Thymus (tissue), 11 donors: Measurements from ENCODE around the gene ITLN1. TPM values are rescaled to one million over a fixed set of nuclear protein-coding genes. Genes with fewer than 3 reads are reported as not detected.
"Not testable (repeated sequence)": the region's sequence is repeated elsewhere in the genome, so short reads cannot be mapped to it uniquely, and the experiment has no call there.

ENCODE experiments used
- DNase-seq, 9 donors: peaks; one replicate each; pipeline ENCODE4 v3.0.0-alpha.2; 2013; ENCODE audit warnings: low spot score in 9 of 9, low read depth in 6 of 9, missing footprints in 1 of 9
- H3K27ac ChIP-seq, 2 donors: one replicate each; pipeline ENCODE4 v1.5.1; 2013; ENCODE audit warnings: control low read depth in 1 of 2, low read depth in 1 of 2, low read length in 1 of 2, mild to moderate bottlenecking in 1 of 2, moderate library complexity in 1 of 2
- H3K27me3 ChIP-seq, 2 donors: one replicate each; pipeline ENCODE4 v1.5.1; 2013; ENCODE audit warnings: low read length in 1 of 2; ENCODE audit not compliant: control insufficient read depth in 2 of 2, insufficient read depth in 1 of 2
- H3K36me3 ChIP-seq, 2 donors: one replicate each; pipeline ENCODE4 v1.5.1; 2013; ENCODE audit warnings: low read length in 1 of 2, mild to moderate bottlenecking in 1 of 2, moderate library complexity in 1 of 2; ENCODE audit not compliant: control insufficient read depth in 2 of 2, insufficient read depth in 2 of 2
- H3K4me1 ChIP-seq, 2 donors: one replicate each; pipeline ENCODE4 v1.5.1; 2013; ENCODE audit warnings: low read length in 2 of 2; ENCODE audit not compliant: control insufficient read depth in 2 of 2, insufficient read depth in 2 of 2
- H3K4me3 ChIP-seq, 2 donors: one replicate each; pipeline ENCODE4 v1.5.1; 2013; ENCODE audit warnings: low read length in 2 of 2, control low read depth in 1 of 2, mild to moderate bottlenecking in 1 of 2
- H3K9me3 ChIP-seq, 2 donors: one replicate each; pipeline ENCODE4 v1.5.1; 2013; ENCODE audit warnings: low read length in 1 of 2, mild to moderate bottlenecking in 1 of 2; ENCODE audit not compliant: control insufficient read depth in 2 of 2, insufficient read depth in 1 of 2
- WGBS: extraction: QIAGEN DNeasy Blood & Tissue Kit; methylation state at CpG from one replicate; pipeline ENCODE4 v1.1.7; 2013; 5-methylcytosine and 5-hydroxymethylcytosine counted together
- polyA plus RNA-seq: library from polyadenylated mRNA; stranded (reverse); fragments of 200-250 nt; gene quantifications from one replicate; pipeline ENCODE4 v1.2.3, GENCODE V29; 2013
- total RNA-seq: library from RNA; stranded (reverse); fragments of 120-200 nt; gene quantifications from one replicate; pipeline ENCODE4 v1.2.4, GENCODE V29; 2013
- donor health status: healthy.

ITLN1 gene
- total and polyA plus RNA-seq, 2 donors = 2.1 to 8.7 TPM

GRCh38 chr1:160910170-160910750, 25.3 kb upstream of the ITLN1 start:
- no peaks in the 10 kb centered on the region for H3K27me3 ChIP-seq
- no peaks in the 10 kb centered on the region for H3K9me3 ChIP-seq
- H3K36me3 ChIP-seq = no peaks in the 10 kb centered on the region
- H3K27ac ChIP-seq = no peak overlapping the region
- 89% methylated on average over 6 of the region's 6 CpGs for WGBS
- H3K4me3 ChIP-seq = no peak overlapping the region
- DNase-seq = no peak
- H3K4me1 ChIP-seq = no peaks in the 10 kb centered on the region

GRCh38 chr1:160907976-160908375, 23.0 kb upstream of the ITLN1 start:
- DNase-seq = no peak

GRCh38 chr1:160905617-160905989, 20.6 kb upstream of the ITLN1 start:
- H3K4me3 ChIP-seq = no peak overlapping the region
- 93% methylated on average over 4 of the region's 4 CpGs for WGBS
- no peak for DNase-seq
- no peaks in the 10 kb centered on the region for H3K36me3 ChIP-seq
- no peaks in the 10 kb centered on the region for H3K27me3 ChIP-seq
- H3K27ac ChIP-seq = no peak overlapping the region
- H3K9me3 ChIP-seq = no peaks in the 10 kb centered on the region
- no peaks in the 10 kb centered on the region for H3K4me1 ChIP-seq

More at GRCh38 chr1:160907976-160908375, 23.0 kb upstream of the ITLN1 start:
- Histone ChIP-seq H3K9me3 (no peaks in the 10 kb centered on the region), H3K27me3 (no peaks in the 10 kb centered on the region), H3K4me1 (no peaks in the 10 kb centered on the region), H3K27ac (no peak overlapping the region), H3K36me3 (no peaks in the 10 kb centered on the region), H3K4me3 (no peak overlapping the region)
- WGBS = 94% methylated on average over 7 of the region's 7 CpGs

- Histone ChIP-seq H3K27ac (no peak overlapping the region), H3K4me3 (no peak overlapping the region), H3K4me1 (no peaks in the 10 kb centered on the region), H3K9me3 (no peaks in the 10 kb centered on the region), H3K27me3 (no peaks in the 10 kb centered on the region), H3K36me3 (no peaks in the 10 kb centered on the region)
- WGBS = 96% methylated on average over 8 of the region's 8 CpGs
- DNase-seq = no peak
Observed at GRCh38 chr1:160904783-160905616, 20.0 kb upstream of the ITLN1 start.

GRCh38 chr1:160902251-160902650, 17.3 kb upstream of the ITLN1 start:
- not testable (repeated sequence) for H3K36me3 ChIP-seq, H3K4me1 ChIP-seq, H3K27ac ChIP-seq, H3K27me3 ChIP-seq, DNase-seq, H3K9me3 ChIP-seq, H3K4me3 ChIP-seq
- 96% methylated on average over 1 of the region's 1 CpG for WGBS

GRCh38 chr1:160901768-160902167, 16.8 kb upstream of the ITLN1 start:
- Histone ChIP-seq H3K27me3 (no peaks in the 10 kb centered on the region), H3K27ac (no peak overlapping the region), H3K36me3 (no peaks in the 10 kb centered on the region), H3K9me3 (no peaks in the 10 kb centered on the region), H3K4me1 (no peaks in the 10 kb centered on the region), H3K4me3 (no peak overlapping the region)
- WGBS = 95% methylated on average over 2 of the region's 2 CpGs
- no peak for DNase-seq

- H3K4me1 ChIP-seq, H3K9me3 ChIP-seq, H3K27ac ChIP-seq, H3K36me3 ChIP-seq, DNase-seq, H3K4me3 ChIP-seq, H3K27me3 ChIP-seq: not testable (repeated sequence)
- 96% methylated on average over 3 of the region's 3 CpGs for WGBS
Observed at GRCh38 chr1:160900683-160901082, 15.7 kb upstream of the ITLN1 start.

GRCh38 chr1:160894368-160895135, 9.6 kb upstream of the ITLN1 start:
- not testable (repeated sequence) for H3K9me3 ChIP-seq, H3K36me3 ChIP-seq, H3K4me3 ChIP-seq, DNase-seq, H3K27ac ChIP-seq, H3K27me3 ChIP-seq, H3K4me1 ChIP-seq
- 98% methylated on average over 18 of the region's 18 CpGs for WGBS

- WGBS = 97% methylated on average over 2 of the region's 2 CpGs
Observed at GRCh38 chr1:160891474-160891873, 6.5 kb upstream of the ITLN1 start.

More at GRCh38 chr1:160891474-160891873, 6.5 kb upstream of the ITLN1 start:
- Histone ChIP-seq H3K27me3 (no peaks in the 10 kb centered on the region), H3K9me3 (peaks cover 0 to 3% of the 10 kb centered on the region in 2 donors), H3K4me3 (no peak overlapping the region), H3K36me3 (no peaks in the 10 kb centered on the region), H3K27ac (no peak overlapping the region), H3K4me1 (no peaks in the 10 kb centered on the region)
- no peak for DNase-seq
